K562 (cell line): ENCODE data around the gene PLCB3. TPM values are rescaled to one million over a fixed set of nuclear protein-coding genes. Genes with fewer than 3 reads are reported as not detected.

Source experiments
- ATF2 ChIP-seq: sonication (generic); formaldehyde crosslinking; IDR thresholded peaks from 2 replicates; pipeline ENCODE4 v1.8.1; 2022; ENCODE audit warnings: missing genetic modification reagents
- KLF16 ChIP-seq: IDR thresholded peaks from 2 replicates; pipeline ENCODE4 v1.6.1; 2016; ENCODE audit warnings: antibody characterized with exemption
- MITF ChIP-seq: IDR thresholded peaks from 2 replicates; pipeline ENCODE4 v1.6.1; 2014; ENCODE audit warnings: antibody characterized with exemption
- MLX ChIP-seq, 2 experiments: fragments of 450-650 bp in 1 of 2; sonication (generic) in 1 of 2; formaldehyde crosslinking; conservative IDR thresholded peaks; 2 replicates each; pipeline versions ENCODE4 v1.4.0 to v1.8.1; 2020 to 2022; ENCODE audit warnings: mild to moderate bottlenecking in 1 of 2, missing genetic modification reagents in 1 of 2
- MYC ChIP-seq, 2 experiments: fragments of 250-450 bp in 1 of 2; sonication (Bioruptor Pico) in 1 of 2; IDR thresholded peaks; 2 replicates each; pipeline versions ENCODE4 v1.5.1 to v1.6.1; 2012 to 2021; ENCODE audit warnings: low read depth in 2 of 2, borderline replicate concordance in 1 of 2, improper control_type of control experiment in 1 of 2, low read length in 1 of 2, mild to moderate bottlenecking in 1 of 2, moderate library complexity in 1 of 2
- POU5F1 ChIP-seq: fragments of 150-350 bp; IDR thresholded peaks from 2 replicates; pipeline ENCODE4 v1.6.1; 2014; ENCODE audit warnings: borderline replicate concordance, low read length, low read depth, mild to moderate bottlenecking; ENCODE audit not compliant: partially characterized antibody
- PRDM10 ChIP-seq: fragments of 450-650 bp; IDR thresholded peaks from 2 replicates; pipeline ENCODE4 v1.6.1; 2018; ENCODE audit not compliant: partially characterized antibody
- TCF15 ChIP-seq: fragments of 250-450 bp; sonication (Bioruptor Pico); IDR thresholded peaks from 2 replicates; pipeline ENCODE4 v1.8.0; 2022; ENCODE audit warnings: moderate library complexity, mild to moderate bottlenecking, inconsistent platforms
- YBX1 ChIP-seq: fragments of 450-650 bp; IDR thresholded peaks from 2 replicates; pipeline ENCODE4 v1.7.1; 2016; ENCODE audit warnings: mild to moderate bottlenecking
- ZNF134 ChIP-seq: fragments of 250-450 bp; sonication (Bioruptor Pico); conservative IDR thresholded peaks from 2 replicates; pipeline ENCODE4 v1.4.0; 2020
- ZNF143 ChIP-seq: sonication (generic); formaldehyde crosslinking; IDR thresholded peaks from 2 replicates; pipeline ENCODE4 v1.9.0; 2022; ENCODE audit warnings: mild to moderate bottlenecking, missing genetic modification reagents
- ZNF644 ChIP-seq: fragments of 200-800 bp; sonication (Bioruptor generic); IDR thresholded peaks from 2 replicates; pipeline ENCODE4 v1.6.1; 2016; ENCODE audit warnings: low read depth, missing genetic modification characterization, missing compliant biosample characterization
- ZNF76 ChIP-seq: fragments of 250-450 bp; sonication (Bioruptor Pico); IDR thresholded peaks from 2 replicates; pipeline ENCODE4 v1.4.0; 2020; ENCODE audit warnings: mild to moderate bottlenecking, moderate library complexity, borderline replicate concordance
- polyA plus RNA-seq, 8 experiments: library from polyadenylated mRNA; depleted of rRNA in 4 of 8; stranded (reverse) in 5 of 8; unstranded in 3 of 8; fragments of >200 nt; fragmentation: Nextera tagmentation in 2 of 8; fragmentation: Illumina TruSeq in 1 of 8; extraction: Ambion mirVana in 2 of 8; extraction: Trizol in 1 of 8; gene quantifications; 2 replicates each; pipeline versions ENCODE4 v1.2.1 to v1.2.3, GENCODE V29; 2011 to 2014; ENCODE audit warnings: inconsistent platforms in 1 of 8, missing spikeins in 1 of 8
- total RNA-seq, 7 experiments: library from RNA; depleted of rRNA in 6 of 7; stranded (reverse); fragments of >200 nt in 6 of 7; fragmentation: Illumina TruSeq in 2 of 7; extraction: Trizol in 2 of 7; gene quantifications; 2 replicates each; pipeline versions ENCODE4 v1.2.1 to v1.2.3, GENCODE V29; 2011 to 2021; ENCODE audit warnings: low replicate concordance in 1 of 7
- TF ChIP-seq, protein P1 (sequence below): sonication (generic); formaldehyde crosslinking; IDR thresholded peaks from 2 replicates; pipeline ENCODE4 v1.8.1; 2023; ENCODE audit warnings: mild to moderate bottlenecking, missing genetic modification reagents

PLCB3 gene
- total and polyA plus RNA-seq, 9 of the 15 experiments (the other 6 are each of a cell fraction or from before 2014, with no cell fraction given) = 0.31 to 44.8 (median 14.6) TPM

- no peak for TF ChIP-seq PRDM10
- TF ChIP-seq TCF15 = no peak
- TF ChIP-seq KLF16 = no peak
- no peak for TF ChIP-seq ZNF134 (CRISPR knock-in tag)
- no peak for TF ChIP-seq MLX (CRISPR knock-in tag; conservative IDR thresholded peaks at IDR 0.05)
- TF ChIP-seq, protein P1, sequence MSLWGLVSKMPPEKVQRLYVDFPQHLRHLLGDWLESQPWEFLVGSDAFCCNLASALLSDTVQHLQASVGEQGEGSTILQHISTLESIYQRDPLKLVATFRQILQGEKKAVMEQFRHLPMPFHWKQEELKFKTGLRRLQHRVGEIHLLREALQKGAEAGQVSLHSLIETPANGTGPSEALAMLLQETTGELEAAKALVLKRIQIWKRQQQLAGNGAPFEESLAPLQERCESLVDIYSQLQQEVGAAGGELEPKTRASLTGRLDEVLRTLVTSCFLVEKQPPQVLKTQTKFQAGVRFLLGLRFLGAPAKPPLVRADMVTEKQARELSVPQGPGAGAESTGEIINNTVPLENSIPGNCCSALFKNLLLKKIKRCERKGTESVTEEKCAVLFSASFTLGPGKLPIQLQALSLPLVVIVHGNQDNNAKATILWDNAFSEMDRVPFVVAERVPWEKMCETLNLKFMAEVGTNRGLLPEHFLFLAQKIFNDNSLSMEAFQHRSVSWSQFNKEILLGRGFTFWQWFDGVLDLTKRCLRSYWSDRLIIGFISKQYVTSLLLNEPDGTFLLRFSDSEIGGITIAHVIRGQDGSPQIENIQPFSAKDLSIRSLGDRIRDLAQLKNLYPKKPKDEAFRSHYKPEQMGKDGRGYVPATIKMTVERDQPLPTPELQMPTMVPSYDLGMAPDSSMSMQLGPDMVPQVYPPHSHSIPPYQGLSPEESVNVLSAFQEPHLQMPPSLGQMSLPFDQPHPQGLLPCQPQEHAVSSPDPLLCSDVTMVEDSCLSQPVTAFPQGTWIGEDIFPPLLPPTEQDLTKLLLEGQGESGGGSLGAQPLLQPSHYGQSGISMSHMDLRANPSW (CRISPR knock-in tag) = no peak
- TF ChIP-seq MYC (IDR thresholded peaks at IDR 0.05; ENCODE audit: low read depth, low read length) = peak; percentile 89
- TF ChIP-seq MYC (CRISPR knock-in tag; IDR thresholded peaks at IDR 0.05; ENCODE audit: borderline replicate concordance, low read depth) = peak; percentile 42; the same call in 1 of the 2 replicates
- TF ChIP-seq POU5F1 = no peak
- no peak for TF ChIP-seq ZNF644 (tag)
- TF ChIP-seq ZNF143 (CRISPR knock-in tag) = peak; percentile 45; the same call in 1 of the 2 replicates
- TF ChIP-seq ATF2 = no peak
- no peak for TF ChIP-seq ZNF76
- TF ChIP-seq YBX1 = no peak
- no peak for TF ChIP-seq MITF
Observed at GRCh38 chr11:64305691-64306562, 54.6 kb downstream of the PLCB3 start (continued).
